GM21717 (cell line): ENCODE results near the gene TCP11.
A peak's percentile ranks its signal among the peaks of the same experiment; 100 is the strongest.
"Not testable (repeated sequence)": the region's sequence is repeated elsewhere in the genome, so short reads cannot be mapped to it uniquely, and the experiment has no call there.

ENCODE experiments used
- ATAC-seq: cut with Tn5 transposase; IDR thresholded peaks from one replicate; pipeline ENCODE4 v1.9.1; 2021; ENCODE audit warnings: mild to moderate bottlenecking, moderate library complexity; ENCODE audit not compliant: unreplicated experiment

TCP11 gene

DNA sequence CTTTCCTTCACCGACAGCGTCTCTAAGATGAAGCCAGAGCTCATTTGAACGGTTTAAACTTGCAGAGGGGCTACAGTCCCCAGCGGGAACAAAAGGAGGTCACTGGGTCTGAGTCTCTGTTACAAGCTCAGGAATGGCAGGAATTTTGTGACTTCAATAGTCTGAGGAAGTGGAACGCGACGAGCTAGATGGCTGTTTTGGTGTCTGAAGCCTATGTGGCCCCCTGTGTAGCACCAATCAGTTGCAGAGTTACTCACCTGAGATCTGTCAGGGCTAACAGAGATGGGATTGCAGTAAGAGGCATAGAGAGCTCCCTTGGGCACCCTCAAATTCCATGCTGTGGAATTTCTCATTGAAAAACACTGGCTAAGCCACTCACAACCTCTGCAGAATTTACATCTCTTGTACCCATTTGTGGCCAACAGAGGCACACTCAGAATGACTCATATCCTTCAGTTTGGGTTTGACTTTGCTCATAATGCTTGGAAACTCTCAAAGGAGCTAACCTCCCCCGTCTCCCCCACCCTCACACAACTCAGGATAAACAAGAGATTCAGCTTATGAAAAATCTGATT, 7.1 kb upstream of the TCP11 start:
- peak; percentile 53 for ATAC-seq

- ATAC-seq, result no peak
Measured at GRCh38 chr6:35147486-35147885, 6.3 kb upstream of the TCP11 start.

GRCh38 chr6:35147026-35147425, 5.9 kb upstream of the TCP11 start:
- no peak for ATAC-seq

DNA sequence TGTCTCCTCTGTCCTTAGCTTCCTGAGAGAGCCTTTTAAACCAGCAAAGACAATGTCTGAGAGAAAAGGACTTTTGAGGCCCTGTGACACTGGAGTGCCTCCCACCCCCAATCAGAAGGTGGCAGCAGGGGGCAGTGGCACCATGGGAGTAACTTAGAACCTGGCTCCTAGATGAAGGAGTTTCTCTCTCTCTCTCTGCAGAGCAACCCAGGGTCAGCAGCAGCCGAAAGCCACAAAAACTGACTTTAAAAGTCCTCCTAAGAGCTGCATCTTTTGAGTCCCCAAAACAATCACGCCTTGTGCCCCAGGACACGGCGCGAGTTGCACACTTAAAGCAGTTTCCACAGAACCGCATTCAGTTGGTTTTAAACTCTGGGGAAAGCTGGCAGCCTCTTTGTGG, 5.3 kb upstream of the TCP11 start:
- no peak for ATAC-seq

DNA sequence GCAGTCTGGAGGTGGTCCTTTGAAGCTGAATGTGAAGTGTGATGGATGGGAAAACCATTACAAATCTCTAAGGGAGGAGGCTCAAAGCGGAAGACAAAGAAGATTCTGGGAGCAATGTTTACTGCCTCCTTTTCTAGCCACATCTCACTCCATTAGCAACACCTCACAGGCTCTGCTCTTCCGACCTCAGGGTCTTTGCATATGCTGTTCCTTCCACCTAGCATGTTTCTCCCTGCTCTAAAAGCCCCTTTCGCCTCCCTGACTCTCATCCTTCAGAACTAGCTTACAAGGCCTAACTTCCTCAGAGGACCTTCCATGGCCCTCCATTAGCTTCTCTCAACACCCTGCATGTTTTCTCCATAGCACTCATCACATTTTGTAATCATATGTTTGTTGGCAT, 4.6 kb upstream of the TCP11 start:
- ATAC-seq, result no peak

DNA sequence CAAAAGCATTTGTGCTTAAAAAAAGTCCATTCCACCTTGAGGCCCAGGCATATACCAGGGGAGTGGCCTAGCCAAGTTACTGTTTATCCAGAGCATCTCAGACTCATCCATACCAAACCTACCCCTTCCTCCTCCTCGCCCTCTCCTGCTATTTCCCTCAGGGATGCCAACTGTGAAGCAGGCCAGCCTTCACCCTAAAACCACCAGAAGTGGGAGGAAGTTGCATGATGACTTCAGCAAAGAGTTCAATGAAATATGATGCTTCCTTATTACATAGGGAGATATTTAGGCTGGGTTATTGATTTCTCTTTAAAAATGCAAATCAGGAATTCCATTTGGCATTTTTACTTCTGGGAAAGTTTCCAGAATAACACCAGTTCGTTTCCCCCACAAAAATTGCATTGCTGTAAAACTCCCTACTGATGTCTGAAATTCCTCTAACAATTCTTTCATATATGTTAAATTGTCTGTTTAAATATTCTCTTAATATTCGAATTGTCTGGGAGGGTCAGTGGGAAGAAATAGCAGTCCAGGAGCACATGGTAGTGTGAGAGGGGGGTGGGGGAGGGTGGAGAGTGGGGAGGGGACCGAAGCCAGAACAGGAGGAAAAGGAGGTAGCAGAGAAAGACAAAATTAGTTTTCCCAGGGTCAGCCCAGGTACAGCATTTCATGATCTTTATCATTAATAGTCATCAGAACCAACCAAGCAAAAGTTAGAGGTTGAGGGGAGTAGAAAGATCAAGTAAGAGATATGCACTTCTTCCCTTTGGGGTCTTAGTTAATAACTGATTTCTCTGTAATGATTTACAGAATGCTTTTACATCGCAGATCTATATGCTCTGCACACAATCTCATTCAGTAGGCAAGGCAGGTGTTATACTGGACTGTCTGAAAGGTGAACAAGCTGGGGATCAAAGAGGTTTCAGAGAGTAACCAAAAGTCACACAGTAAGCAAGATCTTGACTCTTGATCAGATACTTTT, 1.7 kb upstream of the TCP11 start:
- no peak for ATAC-seq

DNA sequence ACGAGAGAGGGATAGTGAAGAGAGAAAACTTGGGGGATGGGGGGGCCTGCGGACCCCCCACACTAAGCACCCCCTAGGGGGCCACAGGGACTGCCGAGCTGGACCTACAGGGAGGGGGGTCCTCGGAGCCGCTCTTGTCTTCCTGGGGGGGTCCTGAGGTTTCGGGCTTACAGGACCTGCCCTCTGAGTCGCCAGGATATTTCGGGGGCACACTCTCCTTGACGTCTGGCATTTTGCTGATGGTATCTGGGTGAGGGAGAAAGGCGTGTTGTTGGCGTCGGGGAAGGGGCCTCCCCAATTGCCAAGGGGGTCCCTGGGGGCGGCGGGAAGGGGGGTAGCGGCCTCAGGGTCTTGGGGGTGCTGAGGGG, 516 bp downstream of the TCP11 start:
- no peak for ATAC-seq

- ATAC-seq, result no peak
Measured at GRCh38 chr6:35139924-35140638, 1.1 kb downstream of the TCP11 start.

GRCh38 chr6:35139470-35139869, 1.7 kb downstream of the TCP11 start:
- no peak for ATAC-seq

- not testable (repeated sequence) for ATAC-seq
Measured at GRCh38 chr6:35138191-35138590, 2.9 kb downstream of the TCP11 start.

- ATAC-seq, result no peak
Measured at GRCh38 chr6:35136185-35136584, 5.0 kb downstream of the TCP11 start.

- ATAC-seq, result no peak
Measured at GRCh38 chr6:35128496-35128895, 12.6 kb downstream of the TCP11 start.

- ATAC-seq, result no peak
Measured at GRCh38 chr6:35128042-35128441, 13.1 kb downstream of the TCP11 start.

GRCh38 chr6:35124356-35124755, 16.8 kb downstream of the TCP11 start:
- ATAC-seq, result no peak

DNA sequence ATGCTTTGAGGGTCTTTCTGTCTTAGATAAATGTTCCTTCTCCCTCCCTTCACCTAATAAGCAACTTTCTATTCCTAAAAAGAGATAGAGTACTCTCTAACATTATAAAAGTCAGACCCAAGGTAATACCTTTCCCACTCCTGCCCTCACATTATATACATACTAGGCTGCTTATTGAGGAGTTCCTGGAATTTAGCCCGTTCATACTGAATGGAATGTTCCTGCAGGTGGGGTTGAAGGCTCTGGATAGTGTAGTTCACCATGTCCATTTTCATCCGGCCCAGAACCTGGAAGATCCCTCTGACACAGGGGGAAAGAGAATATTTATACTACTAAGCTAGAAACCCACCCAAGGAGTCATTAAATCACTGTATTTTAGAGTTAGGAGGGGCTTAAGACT, 20.4 kb downstream of the TCP11 start:
- no peak for ATAC-seq

GRCh38 chr6:35108309-35108885, 32.7 kb downstream of the TCP11 start:
- no peak for ATAC-seq

GRCh38 chr6:35107761-35108160, 33.4 kb downstream of the TCP11 start:
- ATAC-seq, result not testable (repeated sequence)

GRCh38 chr6:35107208-35107607, 33.9 kb downstream of the TCP11 start:
- not testable (repeated sequence) for ATAC-seq

- ATAC-seq, result not testable (repeated sequence)
Measured at GRCh38 chr6:35106061-35106460, 35.1 kb downstream of the TCP11 start.

GRCh38 chr6:35105078-35105477, 36.1 kb downstream of the TCP11 start:
- ATAC-seq, result no peak

DNA sequence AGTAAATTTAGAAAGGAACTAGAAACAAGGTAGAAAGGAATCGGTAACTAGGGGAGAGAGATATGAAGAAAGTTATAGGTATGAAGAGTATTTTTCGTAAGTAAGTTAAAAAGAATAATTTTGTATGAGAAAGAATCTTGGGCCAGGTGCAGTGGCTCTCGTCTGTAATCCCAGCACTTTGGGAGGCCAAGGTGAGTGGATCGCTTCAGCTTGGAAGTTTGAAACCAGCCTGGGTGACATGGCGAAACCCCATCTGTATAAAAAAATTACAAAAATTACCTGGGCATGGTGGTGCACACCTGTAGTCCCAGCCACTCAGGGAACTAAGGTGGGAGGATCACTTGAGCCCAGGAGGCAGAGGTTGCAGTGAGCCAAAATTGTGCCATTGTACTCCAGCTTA, 42.0 kb downstream of the TCP11 start:
- no peak for ATAC-seq
